Chondrocyte (in vitro differentiated cells): ENCODE data around the gene NDUFA13. TPM values are rescaled to one million over a fixed set of nuclear protein-coding genes. Genes with fewer than 3 reads are reported as not detected.

Experiments used
- DNase-seq: peaks from one replicate; pipeline ENCODE4 v3.0.0; 2021; ENCODE audit warnings: mixed read lengths, low spot score
- H3K27ac Mint-ChIP-seq: one replicate; pipeline ENCODE4 v1.8.0; 2021; ENCODE audit warnings: mild to moderate bottlenecking, moderate library complexity, mixed read lengths; ENCODE audit not compliant: unreplicated experiment
- H3K27me3 Mint-ChIP-seq: 2 replicates; pipeline ENCODE4 v1.8.0; 2021; ENCODE audit warnings: low read depth, mixed read lengths
- H3K36me3 Mint-ChIP-seq: 2 replicates; pipeline ENCODE4 v1.8.0; 2021; ENCODE audit warnings: low read depth, mixed read lengths
- H3K4me1 Mint-ChIP-seq: 2 replicates; pipeline ENCODE4 v1.8.0; 2021; ENCODE audit warnings: low read depth, mild to moderate bottlenecking, mixed read lengths
- H3K4me3 Mint-ChIP-seq: one replicate; pipeline ENCODE4 v1.8.0; 2021; ENCODE audit warnings: mild to moderate bottlenecking, moderate library complexity, mixed read lengths; ENCODE audit not compliant: unreplicated experiment
- H3K9me3 Mint-ChIP-seq: 2 replicates; pipeline ENCODE4 v1.8.0; 2021; ENCODE audit warnings: low read depth, mixed read lengths
- total RNA-seq: library from RNA; stranded (reverse); gene quantifications from 3 replicates; pipeline ENCODE4 v1.2.1, GENCODE V29; 2021
- TF ChIP-seq, protein P1 (sequence below): fragments of 200-600 bp; sonication (generic); IDR thresholded peaks from 2 replicates; pipeline ENCODE4 v1.5.0; 2021; ENCODE audit warnings: antibody characterized with exemption, mild to moderate bottlenecking, moderate library complexity

NDUFA13 gene
- total RNA-seq, 1 donor from 2014 or later = 313 TPM

DNA sequence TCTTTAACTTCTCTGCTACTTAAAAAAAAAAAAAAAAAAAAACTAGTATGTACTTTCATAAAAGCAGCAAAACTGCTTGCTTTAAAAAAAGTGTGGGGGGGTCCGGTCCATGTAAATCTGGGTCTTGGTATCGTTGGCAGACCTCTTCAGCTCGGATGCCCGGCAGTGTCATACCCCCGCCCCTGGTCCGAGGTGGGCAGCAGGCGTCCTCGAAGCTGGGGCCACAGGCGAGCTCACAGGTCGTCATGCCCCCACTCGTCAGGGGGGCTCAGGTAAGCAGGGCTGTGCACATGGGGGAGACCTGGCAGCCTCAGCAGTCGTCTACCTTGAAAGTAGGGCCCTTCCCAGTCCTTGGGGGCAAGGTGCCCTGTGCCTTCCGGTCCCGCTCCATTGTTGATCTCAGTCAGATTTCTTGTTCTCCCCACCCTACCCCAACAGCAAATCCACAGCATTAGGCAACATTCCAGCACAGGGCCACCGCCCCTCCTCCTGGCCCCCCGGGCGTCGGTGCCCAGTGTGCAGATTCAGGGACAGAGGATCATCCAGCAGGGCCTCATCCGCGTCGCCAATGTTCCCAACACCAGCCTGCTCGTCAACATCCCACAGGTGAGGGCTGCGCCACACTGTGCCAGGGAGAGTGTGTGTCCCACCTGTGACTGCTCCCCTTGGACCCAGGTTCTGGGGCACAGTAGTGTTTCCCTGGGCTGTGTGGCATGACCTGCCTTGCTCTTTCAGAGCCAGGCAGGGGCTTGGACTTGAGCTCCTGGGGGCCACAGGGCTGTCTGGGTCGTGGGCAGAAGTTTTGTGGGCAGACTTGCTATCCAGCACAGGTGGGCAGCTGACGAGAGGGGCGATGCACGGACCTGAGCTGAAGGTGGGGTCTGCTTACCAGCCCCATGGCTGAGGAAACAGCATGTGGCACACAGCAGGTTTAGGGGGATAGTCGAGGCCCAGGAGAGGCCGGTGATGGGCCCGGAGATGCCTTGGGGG is 20.1 kb upstream of the NDUFA13 start:
- no peak for DNase-seq
- Mint-ChIP-seq H3K9me3 (no peaks in the 10 kb centered on the region), H3K4me1 (no peaks in the 10 kb centered on the region), H3K27ac (no peak overlapping the region), H3K4me3 (no peak overlapping the region), H3K27me3 (no peaks in the 10 kb centered on the region), H3K36me3 (peaks cover 12% of the 10 kb centered on the region)
- TF ChIP-seq, protein P1, sequence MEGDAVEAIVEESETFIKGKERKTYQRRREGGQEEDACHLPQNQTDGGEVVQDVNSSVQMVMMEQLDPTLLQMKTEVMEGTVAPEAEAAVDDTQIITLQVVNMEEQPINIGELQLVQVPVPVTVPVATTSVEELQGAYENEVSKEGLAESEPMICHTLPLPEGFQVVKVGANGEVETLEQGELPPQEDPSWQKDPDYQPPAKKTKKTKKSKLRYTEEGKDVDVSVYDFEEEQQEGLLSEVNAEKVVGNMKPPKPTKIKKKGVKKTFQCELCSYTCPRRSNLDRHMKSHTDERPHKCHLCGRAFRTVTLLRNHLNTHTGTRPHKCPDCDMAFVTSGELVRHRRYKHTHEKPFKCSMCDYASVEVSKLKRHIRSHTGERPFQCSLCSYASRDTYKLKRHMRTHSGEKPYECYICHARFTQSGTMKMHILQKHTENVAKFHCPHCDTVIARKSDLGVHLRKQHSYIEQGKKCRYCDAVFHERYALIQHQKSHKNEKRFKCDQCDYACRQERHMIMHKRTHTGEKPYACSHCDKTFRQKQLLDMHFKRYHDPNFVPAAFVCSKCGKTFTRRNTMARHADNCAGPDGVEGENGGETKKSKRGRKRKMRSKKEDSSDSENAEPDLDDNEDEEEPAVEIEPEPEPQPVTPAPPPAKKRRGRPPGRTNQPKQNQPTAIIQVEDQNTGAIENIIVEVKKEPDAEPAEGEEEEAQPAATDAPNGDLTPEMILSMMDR = no peak

DNA sequence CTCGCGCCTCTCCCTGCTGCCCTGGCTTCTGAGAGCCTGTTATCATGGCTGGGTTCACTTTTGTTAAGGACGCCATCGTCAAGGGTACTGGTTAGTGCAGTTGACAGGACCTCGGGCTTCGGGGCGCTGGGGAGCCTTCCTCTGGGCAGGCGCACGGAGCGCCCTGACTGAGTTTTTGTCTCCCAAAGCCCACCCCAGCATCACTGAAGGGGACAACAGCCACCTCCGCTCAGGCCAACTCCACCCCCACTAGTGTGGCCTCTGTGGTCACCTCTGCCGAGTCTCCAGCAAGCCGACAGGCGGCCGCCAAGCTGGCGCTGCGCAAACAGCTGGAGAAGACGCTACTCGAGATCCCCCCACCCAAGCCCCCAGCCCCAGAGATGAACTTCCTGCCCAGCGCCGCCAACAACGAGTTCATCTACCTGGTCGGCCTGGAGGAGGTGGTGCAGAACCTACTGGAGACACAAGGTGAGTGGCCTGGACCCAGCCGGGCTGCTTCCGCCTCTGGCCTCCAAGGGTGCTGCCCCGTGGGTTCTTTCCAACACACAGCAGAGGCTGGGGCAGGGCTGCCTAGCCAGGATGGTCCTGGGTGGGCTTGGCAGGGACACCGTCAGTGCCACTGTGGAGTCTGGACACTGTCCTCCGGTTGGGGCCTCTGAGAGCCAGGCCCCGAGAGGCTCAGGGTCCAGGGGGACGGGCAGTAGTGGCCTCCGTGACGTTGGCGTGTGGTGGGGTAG is 17.6 kb upstream of the NDUFA13 start:
- Mint-ChIP-seq H3K9me3 (no peaks in the 10 kb centered on the region), H3K4me1 (no peaks in the 10 kb centered on the region), H3K27ac (no peak overlapping the region), H3K36me3 (peaks cover 21% of the 10 kb centered on the region), H3K4me3 (no peak overlapping the region), H3K27me3 (no peaks in the 10 kb centered on the region)
- no peak for DNase-seq
- TF ChIP-seq, protein P1 = no peak

DNA sequence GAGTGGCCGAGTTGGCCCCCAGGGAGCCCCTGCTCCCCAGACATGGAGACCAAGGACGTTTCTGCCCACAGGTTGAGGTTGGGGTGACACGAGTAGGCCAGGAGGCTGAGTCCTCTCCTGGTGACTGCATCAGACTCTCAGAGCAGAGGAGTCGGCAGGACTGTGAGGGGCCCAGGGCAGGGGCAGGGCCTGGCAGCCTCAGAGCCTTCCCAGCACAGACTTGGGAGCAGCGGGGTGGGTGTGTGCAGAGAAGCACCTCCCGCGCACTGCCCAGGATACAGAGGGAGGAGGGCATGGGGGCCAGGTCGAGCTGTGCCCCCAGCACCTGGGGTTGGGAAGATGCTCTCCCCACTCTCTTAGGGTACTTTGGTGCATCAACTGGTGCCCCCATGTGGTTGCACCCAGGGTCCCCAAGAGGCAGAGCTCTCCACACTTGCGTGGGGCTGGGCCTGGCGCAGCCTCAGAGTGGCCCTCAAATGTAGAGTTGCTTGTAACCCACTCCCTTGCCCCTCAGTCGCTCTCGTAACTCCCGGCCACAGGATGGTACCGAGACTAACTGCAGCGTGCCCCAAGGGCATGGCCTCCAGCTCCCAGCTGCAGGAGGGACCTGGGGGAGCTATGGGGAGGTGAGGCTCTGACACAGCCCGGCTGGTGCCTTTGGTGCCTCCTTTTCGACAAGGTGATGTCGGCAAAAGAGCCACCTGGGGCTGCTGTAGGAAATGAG is 16.6 kb upstream of the NDUFA13 start:
- H3K27ac Mint-ChIP-seq = no peak overlapping the region
- no peaks in the 10 kb centered on the region for H3K27me3 Mint-ChIP-seq
- TF ChIP-seq, protein P1 = no peak
- H3K36me3 Mint-ChIP-seq = peaks cover 21% of the 10 kb centered on the region
- no peaks in the 10 kb centered on the region for H3K4me1 Mint-ChIP-seq
- no peak overlapping the region for H3K4me3 Mint-ChIP-seq
- no peaks in the 10 kb centered on the region for H3K9me3 Mint-ChIP-seq
- DNase-seq = no peak

DNA sequence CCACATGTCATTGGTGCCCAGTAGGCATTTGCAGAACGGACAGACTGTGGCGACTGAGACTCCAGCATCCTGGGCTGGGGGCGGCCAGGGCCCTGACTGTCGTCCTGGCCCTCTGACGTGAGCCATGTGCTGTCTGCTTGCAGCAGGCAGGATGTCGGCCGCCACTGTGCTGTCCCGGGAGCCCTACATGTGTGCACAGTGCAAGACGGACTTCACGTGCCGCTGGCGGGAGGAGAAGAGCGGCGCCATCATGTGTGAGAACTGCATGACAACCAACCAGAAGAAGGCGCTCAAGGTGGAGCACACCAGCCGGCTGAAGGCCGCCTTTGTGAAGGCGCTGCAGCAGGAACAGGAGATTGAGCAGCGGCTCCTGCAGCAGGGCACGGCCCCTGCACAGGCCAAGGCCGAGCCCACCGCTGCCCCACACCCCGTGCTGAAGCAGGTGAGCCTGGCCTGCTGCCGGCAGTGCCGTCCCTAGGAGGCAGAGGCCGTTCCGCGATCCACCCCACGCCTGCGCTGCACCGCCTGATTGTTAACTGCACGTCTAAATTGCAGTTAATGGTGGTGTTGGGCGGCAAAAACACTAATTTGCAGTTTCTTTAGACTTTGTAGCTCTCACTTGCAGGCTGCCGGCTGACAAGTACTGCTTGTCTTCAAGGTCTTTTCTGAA is 14.9 kb upstream of the NDUFA13 start:
- Mint-ChIP-seq H3K4me1 (no peaks in the 10 kb centered on the region), H3K4me3 (no peak overlapping the region), H3K27ac (no peak overlapping the region), H3K9me3 (no peaks in the 10 kb centered on the region), H3K36me3 (peaks cover 19% of the 10 kb centered on the region), H3K27me3 (no peaks in the 10 kb centered on the region)
- DNase-seq = no peak
- TF ChIP-seq, protein P1 = no peak
